Kidney epithelial cell (primary cell): ENCODE results near the gene LLPH. TPM values are rescaled to one million over a fixed set of nuclear protein-coding genes. Genes with fewer than 3 reads are reported as not detected.

Experiments used
- DNase-seq: peaks from one replicate; pipeline ENCODE4 v3.0.0-alpha.2; 2010; ENCODE audit warnings: low read depth
- H3K27me3 ChIP-seq: 2 replicates; pipeline ENCODE4 v1.6.0; 2011; ENCODE audit warnings: low read length; ENCODE audit not compliant: control insufficient read depth, insufficient read depth
- H3K36me3 ChIP-seq: 2 replicates; pipeline ENCODE4 v1.5.1; 2011; ENCODE audit warnings: low read length; ENCODE audit not compliant: control insufficient read depth, insufficient read depth
- H3K4me3 ChIP-seq: 2 replicates; pipeline ENCODE4 v1.5.1; 2011; ENCODE audit warnings: low read depth, mild to moderate bottlenecking, control low read depth, low read length
- total RNA-seq: library from RNA; depleted of rRNA; stranded (reverse); fragments of >200 nt; gene quantifications from 2 replicates; pipeline ENCODE4 v1.2.3, GENCODE V29; 2015
- TF ChIP-seq, protein P1 (sequence below): IDR thresholded peaks from 2 replicates; pipeline ENCODE4 v1.5.1; 2011; ENCODE audit warnings: mild to moderate bottlenecking, moderate library complexity, low read length, control low read depth, inconsistent platforms; ENCODE audit not compliant: insufficient read depth, poor library complexity, severe bottlenecking

LLPH gene
- total RNA-seq, 1 donor from 2014 or later, result 23.6 TPM

GRCh38 chr12:66072566-66072965 is 58.0 kb downstream of the LLPH start:
- TF ChIP-seq, protein P1, sequence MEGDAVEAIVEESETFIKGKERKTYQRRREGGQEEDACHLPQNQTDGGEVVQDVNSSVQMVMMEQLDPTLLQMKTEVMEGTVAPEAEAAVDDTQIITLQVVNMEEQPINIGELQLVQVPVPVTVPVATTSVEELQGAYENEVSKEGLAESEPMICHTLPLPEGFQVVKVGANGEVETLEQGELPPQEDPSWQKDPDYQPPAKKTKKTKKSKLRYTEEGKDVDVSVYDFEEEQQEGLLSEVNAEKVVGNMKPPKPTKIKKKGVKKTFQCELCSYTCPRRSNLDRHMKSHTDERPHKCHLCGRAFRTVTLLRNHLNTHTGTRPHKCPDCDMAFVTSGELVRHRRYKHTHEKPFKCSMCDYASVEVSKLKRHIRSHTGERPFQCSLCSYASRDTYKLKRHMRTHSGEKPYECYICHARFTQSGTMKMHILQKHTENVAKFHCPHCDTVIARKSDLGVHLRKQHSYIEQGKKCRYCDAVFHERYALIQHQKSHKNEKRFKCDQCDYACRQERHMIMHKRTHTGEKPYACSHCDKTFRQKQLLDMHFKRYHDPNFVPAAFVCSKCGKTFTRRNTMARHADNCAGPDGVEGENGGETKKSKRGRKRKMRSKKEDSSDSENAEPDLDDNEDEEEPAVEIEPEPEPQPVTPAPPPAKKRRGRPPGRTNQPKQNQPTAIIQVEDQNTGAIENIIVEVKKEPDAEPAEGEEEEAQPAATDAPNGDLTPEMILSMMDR, result no peak
- Histone ChIP-seq H3K27me3 (no peaks in the 10 kb centered on the region), H3K36me3 (no peaks in the 10 kb centered on the region), H3K4me3 (no peak overlapping the region)
- DNase-seq, result no peak

DNA sequence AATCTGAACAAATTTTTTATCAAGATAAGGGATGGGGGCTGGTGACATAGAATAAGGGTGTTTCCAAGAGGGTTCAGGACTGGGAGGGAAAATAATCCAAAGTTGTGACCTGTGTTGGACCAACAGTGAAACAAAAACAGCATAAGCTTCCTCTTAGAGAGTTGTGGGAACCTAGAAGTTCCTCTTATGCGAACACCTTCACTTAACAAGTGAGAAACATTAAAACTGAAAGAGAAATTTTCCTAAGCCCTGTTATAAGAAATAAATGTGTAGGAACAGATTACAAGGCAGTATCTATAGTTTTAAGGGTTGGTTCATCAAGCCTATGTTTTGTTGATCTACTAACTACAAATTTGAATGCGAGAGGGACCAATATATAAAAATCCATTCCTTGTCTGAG is 58.4 kb downstream of the LLPH start:
- TF ChIP-seq, protein P1, result no peak
- DNase-seq, result no peak
- Histone ChIP-seq H3K4me3 (no peak overlapping the region), H3K27me3 (no peaks in the 10 kb centered on the region), H3K36me3 (no peaks in the 10 kb centered on the region)

GRCh38 chr12:66071549-66071948 is 59.0 kb downstream of the LLPH start:
- no peak overlapping the region for H3K4me3 ChIP-seq
- H3K36me3 ChIP-seq, result no peaks in the 10 kb centered on the region
- TF ChIP-seq, protein P1, result no peak
- DNase-seq, result no peak
- no peaks in the 10 kb centered on the region for H3K27me3 ChIP-seq

DNA sequence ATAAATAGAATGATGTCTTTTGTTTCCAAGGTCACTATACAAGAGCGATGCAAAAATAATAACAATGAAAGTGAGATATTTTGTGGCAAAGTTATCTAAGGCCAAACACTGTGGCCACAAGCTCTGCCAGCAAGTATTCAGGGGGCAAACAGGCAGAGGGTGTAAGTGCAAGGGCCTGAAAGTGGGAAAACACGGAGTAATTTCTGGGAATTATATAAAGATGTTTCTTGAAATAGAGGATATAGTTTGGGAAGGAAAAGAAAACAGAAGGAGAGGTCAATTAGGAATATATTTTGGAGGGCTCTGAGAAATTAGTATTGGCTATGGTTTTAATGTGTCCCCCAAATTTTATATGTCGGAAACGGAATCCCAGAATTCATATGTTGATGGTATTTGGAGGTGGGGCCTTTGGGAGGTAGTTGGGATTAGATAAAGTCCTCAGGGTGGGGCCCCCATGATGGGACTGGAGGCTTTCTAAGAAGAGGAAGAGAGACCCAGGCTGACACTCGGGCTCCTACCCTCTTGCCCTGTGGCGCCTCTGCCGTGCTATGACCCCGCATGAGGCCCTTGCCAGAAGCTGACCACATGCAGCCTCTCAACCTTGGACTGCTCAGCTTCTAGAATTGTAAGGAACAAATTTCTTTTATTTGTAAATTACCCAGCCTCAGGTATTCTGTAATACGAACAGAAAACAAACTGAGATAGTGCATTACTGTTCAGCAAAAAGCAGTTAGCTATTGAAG is 60.0 kb downstream of the LLPH start:
- Histone ChIP-seq H3K36me3 (no peaks in the 10 kb centered on the region), H3K27me3 (no peaks in the 10 kb centered on the region), H3K4me3 (no peak overlapping the region)
- DNase-seq, result no peak
- TF ChIP-seq, protein P1, result no peak

DNA sequence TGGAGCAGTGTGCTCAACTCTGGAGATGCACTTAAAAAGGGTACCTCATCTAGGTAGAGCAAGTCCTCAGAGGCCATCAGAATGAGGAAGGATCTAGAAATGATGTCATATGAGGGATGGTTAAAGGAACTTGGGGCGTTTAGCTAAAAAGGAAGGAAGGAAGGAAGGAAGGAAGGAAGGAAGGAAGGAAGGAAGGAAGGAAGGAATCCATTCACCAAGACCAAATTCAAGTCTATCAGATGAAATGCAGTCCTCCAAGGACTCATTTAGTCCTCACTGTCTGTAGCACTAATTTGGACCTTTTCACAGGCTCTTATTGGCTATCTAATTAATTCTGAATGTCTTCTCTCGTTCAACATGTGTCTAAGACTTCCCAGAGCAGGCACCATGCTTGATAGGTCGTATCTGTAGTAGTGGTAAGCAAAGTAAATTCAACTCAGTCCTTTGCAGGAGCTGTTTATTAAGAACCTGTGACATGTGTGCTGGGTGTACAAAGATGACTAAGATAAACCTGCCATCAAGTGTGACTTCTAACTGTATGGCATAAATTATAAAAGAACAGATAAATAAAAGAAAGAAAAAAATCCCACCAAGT is 63.5 kb downstream of the LLPH start:
- Histone ChIP-seq H3K27me3 (no peaks in the 10 kb centered on the region), H3K4me3 (no peak overlapping the region), H3K36me3 (no peaks in the 10 kb centered on the region)
- DNase-seq, result no peak
- TF ChIP-seq, protein P1, result no peak

Other genes starting within 250 kb of the LLPH start
- 86.8 and 112 TPM in 2 replicates for gene TMBIM4, start 39.2 kb upstream of the LLPH start, total RNA-seq
- 2.3 and 3.0 TPM in 2 replicates for gene IRAK3, start 58.5 kb upstream of the LLPH start, total RNA-seq
- 2.5 and 3.5 TPM in 2 replicates for gene HELB, start 171.7 kb upstream of the LLPH start, total RNA-seq